ENCODE results near the gene DEFB131B. TPM values are rescaled to one million over a fixed set of nuclear protein-coding genes. Genes with fewer than 3 reads are reported as not detected.
A peak's percentile ranks its signal among the peaks of the same experiment; 100 is the strongest.
"Not testable (repeated sequence)": the region's sequence is repeated elsewhere in the genome, so short reads cannot be mapped to it uniquely, and the experiment has no call there.

Gene DEFB131B, protein sequence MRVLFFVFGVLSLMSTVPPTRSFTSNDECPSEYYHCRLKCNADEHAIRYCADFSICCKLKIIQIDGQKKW
- not detected in 2 replicates for total RNA-seq (2022)
- not detected for Bru-seq, nascent RNA
- BruChase-seq, experiment 1, labeled RNA remaining after a 2-hour chase, result percentile 19 among the genes with signal in this experiment
- BruChase-seq, experiment 2, labeled RNA remaining after a 6-hour chase, result not detected
- long read RNA-seq, result 0 reads

DNA sequence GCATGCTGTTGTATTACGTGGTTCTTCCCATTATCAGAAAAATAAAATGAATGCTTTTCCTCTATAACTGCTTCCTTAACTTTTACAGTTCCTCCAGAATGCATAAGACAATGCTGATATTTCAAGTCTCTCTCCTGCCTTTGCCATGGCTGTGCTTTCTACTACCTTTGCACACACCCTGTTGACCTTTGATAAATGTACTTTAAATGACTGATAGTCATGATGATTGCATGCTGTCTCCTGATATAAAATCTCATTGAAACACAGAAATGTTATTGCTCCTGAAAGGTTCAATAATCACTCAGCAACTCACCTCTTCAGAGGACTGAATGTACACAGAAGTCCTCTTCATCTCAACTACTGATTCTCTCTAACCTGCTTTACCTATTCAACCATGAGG, at the start of gene DEFB131B:
DEFB131B (plus strand) TSS at position 395 of the 400 bp plus-strand sequence; CDS start at position 395, 0 bp downstream.
- DNase-seq; H3K9me3 Mint-ChIP-seq (ENCODE audit: unreplicated experiment); H3K27me3 Mint-ChIP-seq (ENCODE audit: insufficient read depth, unreplicated experiment); H3K4me1 ChIP-seq; intact Hi-C loops (cut with micrococcal nuclease; ENCODE audit: unreplicated experiment); H3K36me3 Mint-ChIP-seq (ENCODE audit: insufficient read depth, unreplicated experiment); H3K4me3 Mint-ChIP-seq (ENCODE audit: unreplicated experiment); H3K36me3 ChIP-seq (ENCODE audit: control insufficient read depth, insufficient read depth, low read length); H3K4me3 ChIP-seq (ENCODE audit: low read depth, low read length); H3K4me1 Mint-ChIP-seq (ENCODE audit: low read depth, unreplicated experiment); H3K27me3 ChIP-seq (replicated peaks; ENCODE audit: control insufficient read depth, insufficient read depth, low read length); POLR2A ChIA-PET; H3K27ac Mint-ChIP-seq (ENCODE audit: unreplicated experiment); CTCF ChIA-PET; BruUV-seq (replicated peaks); H3K9me3 ChIP-seq: not testable (repeated sequence)

DNA sequence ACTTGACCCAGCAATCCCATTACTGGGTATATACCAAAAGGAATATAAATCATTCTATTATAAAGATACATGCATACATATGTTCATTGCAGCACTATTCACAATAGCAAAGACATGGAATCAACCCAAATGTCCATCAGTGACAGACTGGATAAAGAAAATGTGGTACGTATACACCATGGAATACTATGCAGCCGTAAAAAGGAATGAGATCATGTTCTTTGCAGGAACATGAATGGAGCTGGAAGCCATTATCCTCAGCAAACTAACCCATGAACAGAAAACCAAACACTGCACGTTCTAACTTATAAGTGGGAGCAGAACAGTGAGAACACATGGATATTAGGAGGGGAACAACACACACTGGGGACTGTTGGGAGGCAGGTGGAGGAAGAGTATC, 49.0 kb upstream of the DEFB131B start:
- H3K27me3 Mint-ChIP-seq (ENCODE audit: insufficient read depth, unreplicated experiment); H3K9me3 Mint-ChIP-seq (ENCODE audit: unreplicated experiment); H3K4me3 ChIP-seq (ENCODE audit: low read depth, low read length); CTCF ChIA-PET; BruUV-seq (replicated peaks); intact Hi-C loops (cut with micrococcal nuclease; ENCODE audit: unreplicated experiment); H3K9me3 ChIP-seq; H3K36me3 Mint-ChIP-seq (ENCODE audit: insufficient read depth, unreplicated experiment); H3K4me1 ChIP-seq; H3K4me1 Mint-ChIP-seq (ENCODE audit: low read depth, unreplicated experiment); H3K27ac Mint-ChIP-seq (ENCODE audit: unreplicated experiment); POLR2A ChIA-PET; H3K36me3 ChIP-seq (ENCODE audit: control insufficient read depth, insufficient read depth, low read length); H3K27me3 ChIP-seq (replicated peaks; ENCODE audit: control insufficient read depth, insufficient read depth, low read length); DNase-seq; H3K4me3 Mint-ChIP-seq (ENCODE audit: unreplicated experiment): not testable (repeated sequence)

- H3K36me3 Mint-ChIP-seq (ENCODE audit: insufficient read depth, unreplicated experiment); H3K4me3 ChIP-seq (ENCODE audit: low read depth, low read length); H3K27ac Mint-ChIP-seq (ENCODE audit: unreplicated experiment); H3K9me3 ChIP-seq; DNase-seq; BruUV-seq (replicated peaks); CTCF ChIA-PET; H3K27me3 ChIP-seq (replicated peaks; ENCODE audit: control insufficient read depth, insufficient read depth, low read length); intact Hi-C loops (cut with micrococcal nuclease; ENCODE audit: unreplicated experiment); H3K4me1 ChIP-seq; H3K36me3 ChIP-seq (ENCODE audit: control insufficient read depth, insufficient read depth, low read length); POLR2A ChIA-PET; H3K27me3 Mint-ChIP-seq (ENCODE audit: insufficient read depth, unreplicated experiment); H3K9me3 Mint-ChIP-seq (ENCODE audit: unreplicated experiment); H3K4me1 Mint-ChIP-seq (ENCODE audit: low read depth, unreplicated experiment); H3K4me3 Mint-ChIP-seq (ENCODE audit: unreplicated experiment): not testable (repeated sequence)
These were observed 48.6 kb upstream of the DEFB131B start for GRCh38 chr11:71829686-71830085.

DNA sequence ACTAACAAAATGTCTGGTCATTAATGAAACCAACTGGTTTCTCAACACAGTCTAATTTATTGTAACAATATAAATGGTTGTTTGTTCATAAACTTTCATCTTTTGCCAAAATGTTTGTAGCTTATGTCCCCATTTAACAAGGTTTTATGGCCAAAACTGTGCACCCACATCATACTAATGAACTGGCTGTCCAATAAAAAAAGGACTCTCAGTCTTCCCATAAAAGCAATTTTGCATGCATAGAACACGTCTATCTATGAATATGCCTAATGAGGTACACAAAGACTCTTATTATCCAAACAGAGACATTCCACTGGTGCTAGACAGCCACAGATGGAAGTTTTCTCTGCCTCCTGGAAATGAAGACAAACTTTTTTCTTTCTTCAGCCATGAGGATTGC, 45.4 kb upstream of the DEFB131B start, which contains the start of gene DEFB108B:
DEFB108B (plus strand) TSS at position 390 of the 400 bp plus-strand sequence; CDS start at position 390, 0 bp downstream.
- not testable (repeated sequence) for H3K4me1 ChIP-seq

DNA sequence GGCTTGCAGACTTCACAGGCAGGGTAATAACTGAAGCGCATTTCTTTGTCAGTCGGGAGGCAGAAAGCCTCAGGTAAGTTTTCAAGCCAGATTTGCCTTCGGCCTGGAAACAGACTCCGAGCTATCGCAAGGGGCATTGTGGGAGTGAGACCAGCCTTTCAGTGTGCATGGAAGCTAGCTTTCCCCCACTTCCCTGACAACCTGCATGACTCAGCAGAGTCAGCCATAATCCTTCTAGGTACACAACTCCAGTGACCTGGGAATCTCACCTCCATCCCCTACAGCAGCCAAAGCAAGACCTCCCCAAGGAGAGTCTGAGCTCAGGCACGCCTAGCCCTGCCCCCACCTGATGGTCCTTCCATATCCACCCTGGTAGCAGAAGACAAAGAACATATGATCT, 35.5 kb upstream of the DEFB131B start:
- DNase-seq, result peak in 1 of 2 experiments; percentile 37
- H3K4me1 ChIP-seq; H3K4me3 ChIP-seq (ENCODE audit: low read depth, low read length); H3K36me3 ChIP-seq (ENCODE audit: control insufficient read depth, insufficient read depth, low read length); H3K9me3 ChIP-seq; H3K4me1 Mint-ChIP-seq (ENCODE audit: low read depth, unreplicated experiment); H3K4me3 Mint-ChIP-seq (ENCODE audit: unreplicated experiment); H3K9me3 Mint-ChIP-seq (ENCODE audit: unreplicated experiment); BruUV-seq (replicated peaks); H3K27me3 ChIP-seq (replicated peaks; ENCODE audit: control insufficient read depth, insufficient read depth, low read length); POLR2A ChIA-PET; H3K36me3 Mint-ChIP-seq (ENCODE audit: insufficient read depth, unreplicated experiment); H3K27me3 Mint-ChIP-seq (ENCODE audit: insufficient read depth, unreplicated experiment); intact Hi-C loops (cut with micrococcal nuclease; ENCODE audit: unreplicated experiment): not testable (repeated sequence)
- H3K27ac Mint-ChIP-seq (ENCODE audit: unreplicated experiment), result peak overlapping the region; percentile 67
- CTCF ChIA-PET, result interaction anchor here (0.6 to 1.5 kb wide), 2 partner anchors 21 to 339 kb away, joined by 3 to 6 read pairs; no protein-coding TSS in a partner anchor

More for the DNA sequence above, 45.4 kb upstream of the DEFB131B start, which contains the start of gene DEFB108B:
- H3K4me1 Mint-ChIP-seq (ENCODE audit: low read depth, unreplicated experiment); H3K9me3 Mint-ChIP-seq (ENCODE audit: unreplicated experiment); BruUV-seq (replicated peaks); H3K36me3 ChIP-seq (ENCODE audit: control insufficient read depth, insufficient read depth, low read length); H3K36me3 Mint-ChIP-seq (ENCODE audit: insufficient read depth, unreplicated experiment); POLR2A ChIA-PET; DNase-seq; H3K9me3 ChIP-seq; H3K4me3 ChIP-seq (ENCODE audit: low read depth, low read length); H3K27me3 Mint-ChIP-seq (ENCODE audit: insufficient read depth, unreplicated experiment); H3K27ac Mint-ChIP-seq (ENCODE audit: unreplicated experiment); H3K4me3 Mint-ChIP-seq (ENCODE audit: unreplicated experiment); intact Hi-C loops (cut with micrococcal nuclease; ENCODE audit: unreplicated experiment); H3K27me3 ChIP-seq (replicated peaks; ENCODE audit: control insufficient read depth, insufficient read depth, low read length); CTCF ChIA-PET: not testable (repeated sequence)

DNA sequence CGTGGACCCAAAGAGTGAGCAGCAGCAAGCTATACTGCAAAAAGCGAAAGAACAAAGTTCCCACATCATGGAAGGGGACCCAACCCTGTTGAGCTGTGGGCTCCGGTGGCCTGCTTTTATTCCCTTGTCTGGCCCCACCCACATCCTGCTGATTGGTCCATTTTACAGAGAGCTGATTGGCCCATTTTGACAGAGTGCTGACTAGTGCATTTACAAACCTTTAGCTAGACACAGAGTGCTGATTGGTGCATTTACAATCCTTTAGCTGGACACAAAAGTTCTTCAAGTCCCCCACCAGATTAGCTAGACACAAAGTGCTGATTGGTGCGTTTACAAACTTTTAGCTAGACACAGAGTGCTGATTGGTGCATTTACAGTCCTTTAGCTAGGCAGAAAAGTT, 34.9 kb upstream of the DEFB131B start:
- peak overlapping the region; percentile 67 for H3K27ac Mint-ChIP-seq (ENCODE audit: unreplicated experiment)
- H3K36me3 Mint-ChIP-seq (ENCODE audit: insufficient read depth, unreplicated experiment); DNase-seq; BruUV-seq (replicated peaks); H3K4me1 ChIP-seq; H3K9me3 ChIP-seq; intact Hi-C loops (cut with micrococcal nuclease; ENCODE audit: unreplicated experiment); H3K9me3 Mint-ChIP-seq (ENCODE audit: unreplicated experiment); H3K27me3 Mint-ChIP-seq (ENCODE audit: insufficient read depth, unreplicated experiment); H3K27me3 ChIP-seq (replicated peaks; ENCODE audit: control insufficient read depth, insufficient read depth, low read length); CTCF ChIA-PET; H3K36me3 ChIP-seq (ENCODE audit: control insufficient read depth, insufficient read depth, low read length); H3K4me3 Mint-ChIP-seq (ENCODE audit: unreplicated experiment); POLR2A ChIA-PET; H3K4me1 Mint-ChIP-seq (ENCODE audit: low read depth, unreplicated experiment); H3K4me3 ChIP-seq (ENCODE audit: low read depth, low read length): not testable (repeated sequence)
